ENCODE measurements around the gene NAALADL2. TPM values are rescaled to one million over a fixed set of nuclear protein-coding genes. Genes with fewer than 3 reads are reported as not detected.

The NAALADL2 gene
- total RNA-seq, 1 experiment from 2014 or later, result 12.8 TPM

- TF ChIP-seq CTCF (conservative IDR thresholded peaks at IDR 0.05) (no peak), EZH2 (IDR thresholded peaks at IDR 0.05; ENCODE audit: low read depth) (no peak)
- Histone ChIP-seq H3K9me3 (ENCODE audit: insufficient read depth, low read depth) (no peaks in the 10 kb centered on the region), H3K79me2 (ENCODE audit: low read depth) (no peaks in the 10 kb centered on the region), H3K27me3 (ENCODE audit: insufficient read depth, low read depth) (no peaks in the 10 kb centered on the region), H3K4me1 (replicated peaks; ENCODE audit: insufficient read depth) (no peaks in the 10 kb centered on the region), H3K36me3 (ENCODE audit: low read depth) (no peaks in the 10 kb centered on the region), H3F3A (ENCODE audit: insufficient read depth, low read depth) (no peaks in the 10 kb centered on the region), H3K27ac (no peak overlapping the region), H3K4me3 (no peak overlapping the region), H4K20me1 (ENCODE audit: insufficient read depth) (no peaks in the 10 kb centered on the region), H2AFZ (no peak overlapping the region), H3K9me2 (ENCODE audit: insufficient read depth) (no peaks in the 10 kb centered on the region), H3K4me2 (no peak overlapping the region)
- DNase-seq, result peak in 1 of 2 experiments; percentile 35
- CTCF ChIA-PET, result no interaction called here
- no TSS peak for BruUV-seq (replicated peaks)
- POLR2A ChIA-PET (ENCODE audit: unreplicated experiment), result no interaction called here
- intact Hi-C loops (cut with micrococcal nuclease; ENCODE audit: unreplicated experiment), result no loop called here
These were observed 487.6 kb downstream of the NAALADL2 start for GRCh38 chr3:175346573-175347356.

- no peaks in the 10 kb centered on the region for H3K9me2 ChIP-seq (ENCODE audit: insufficient read depth)
- POLR2A ChIA-PET (ENCODE audit: unreplicated experiment), result no interaction called here
- TF ChIP-seq CTCF (conservative IDR thresholded peaks at IDR 0.05), result no peak
- TF ChIP-seq EZH2 (IDR thresholded peaks at IDR 0.05; ENCODE audit: low read depth), result no peak
- DNase-seq, result no peak
- H3K9me3 ChIP-seq (ENCODE audit: insufficient read depth, low read depth), result no peaks in the 10 kb centered on the region
- no peaks in the 10 kb centered on the region for H3K4me1 ChIP-seq (replicated peaks; ENCODE audit: insufficient read depth)
- no peaks in the 10 kb centered on the region for H4K20me1 ChIP-seq (ENCODE audit: insufficient read depth)
- CTCF ChIA-PET, result no interaction called here
- no peaks in the 10 kb centered on the region for H3K79me2 ChIP-seq (ENCODE audit: low read depth)
- no peak overlapping the region for H3K27ac ChIP-seq
- H3K27me3 ChIP-seq (ENCODE audit: insufficient read depth, low read depth), result no peaks in the 10 kb centered on the region
- no peak overlapping the region for H3K4me2 ChIP-seq
- no TSS peak for BruUV-seq (replicated peaks)
- H2AFZ ChIP-seq, result no peak overlapping the region
- intact Hi-C loops (cut with micrococcal nuclease; ENCODE audit: unreplicated experiment), result no loop called here
- H3K36me3 ChIP-seq (ENCODE audit: low read depth), result no peaks in the 10 kb centered on the region
- H3F3A ChIP-seq (ENCODE audit: insufficient read depth, low read depth), result no peaks in the 10 kb centered on the region
- no peak overlapping the region for H3K4me3 ChIP-seq
These were observed 490.0 kb downstream of the NAALADL2 start for GRCh38 chr3:175349168-175349567.

- Histone ChIP-seq H3K4me1 (replicated peaks; ENCODE audit: insufficient read depth) (no peaks in the 10 kb centered on the region), H4K20me1 (ENCODE audit: insufficient read depth) (no peaks in the 10 kb centered on the region), H3K36me3 (ENCODE audit: low read depth) (no peaks in the 10 kb centered on the region), H3K4me2 (no peak overlapping the region), H2AFZ (no peak overlapping the region), H3K27ac (no peak overlapping the region), H3K9me2 (ENCODE audit: insufficient read depth) (0 out of 2 replicates have a peak, but pooled peaks cover 3% of the 10 kb centered on the region), H3F3A (ENCODE audit: insufficient read depth, low read depth) (no peaks in the 10 kb centered on the region), H3K9me3 (ENCODE audit: insufficient read depth, low read depth) (peaks cover 6% of the 10 kb centered on the region; the same call in 1 of the 2 replicates), H3K27me3 (ENCODE audit: insufficient read depth, low read depth) (no peaks in the 10 kb centered on the region), H3K79me2 (ENCODE audit: low read depth) (no peaks in the 10 kb centered on the region), H3K4me3 (no peak overlapping the region)
- ChIA-PET CTCF (no interaction called here), POLR2A (ENCODE audit: unreplicated experiment) (no interaction called here)
- no peak for DNase-seq
- intact Hi-C loops (cut with micrococcal nuclease; ENCODE audit: unreplicated experiment), result no loop called here
- TF ChIP-seq CTCF (conservative IDR thresholded peaks at IDR 0.05) (no peak), EZH2 (IDR thresholded peaks at IDR 0.05; ENCODE audit: low read depth) (no peak)
- no TSS peak for BruUV-seq (replicated peaks)
These were observed 496.7 kb downstream of the NAALADL2 start for GRCh38 chr3:175355801-175356335.
